ENCODE data around the gene CELSR3. TPM values are rescaled to one million over a fixed set of nuclear protein-coding genes. Genes with fewer than 3 reads are reported as not detected.

Gene CELSR3
- total and polyA plus RNA-seq, 2 of the 4 experiments (the other 2 are of a cell fraction) = 0.18 to 0.63 TPM

DNA sequence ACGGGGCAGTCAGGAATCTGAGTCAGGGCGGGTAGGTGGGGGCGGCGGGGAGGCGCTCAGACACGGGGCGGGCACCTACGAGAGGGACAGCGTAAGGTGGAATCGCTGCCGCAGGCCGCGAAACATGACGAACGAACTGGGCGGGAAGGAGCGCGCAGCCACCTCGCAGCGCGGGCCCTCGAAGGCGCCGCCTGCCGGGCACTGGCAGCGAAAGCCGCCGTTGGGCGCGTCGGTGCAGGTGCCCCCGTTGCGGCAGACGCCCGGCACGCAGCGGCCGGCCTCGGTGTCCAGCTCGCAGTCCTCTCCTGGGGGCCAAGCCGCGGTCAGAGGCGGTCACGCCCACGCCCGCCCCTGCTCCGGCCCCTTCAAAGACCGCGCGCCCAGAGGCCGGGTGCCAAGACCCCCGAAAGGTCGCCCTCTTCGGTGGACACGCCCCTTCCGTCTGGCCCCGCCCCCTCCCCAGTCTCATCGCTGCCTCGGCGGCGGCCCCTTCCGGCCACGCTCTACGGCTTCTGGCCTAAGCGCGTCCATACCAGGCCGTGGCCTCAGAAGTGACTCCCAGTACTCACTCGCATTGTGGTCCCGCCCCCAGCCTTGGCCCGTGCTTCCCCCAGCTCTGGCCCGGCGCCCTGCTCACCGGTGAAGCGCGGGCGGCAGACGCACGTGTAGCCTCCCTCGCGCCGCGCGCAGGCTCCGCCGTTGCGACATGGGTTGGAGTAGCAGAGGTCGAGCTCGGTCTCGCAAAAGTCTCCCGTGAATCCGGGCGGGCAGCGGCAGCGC, 6.4 kb downstream of the CELSR3 start (continued):
- TF ChIP-seq RFX5 (IDR thresholded peaks at IDR 0.05; ENCODE audit: low read depth, low read length) (no peak), CEBPB (IDR thresholded peaks at IDR 0.05; ENCODE audit: low read depth, low read length) (peak; percentile 68), FOS (IDR thresholded peaks at IDR 0.05; ENCODE audit: low read depth, low read length) (no peak)

DNA sequence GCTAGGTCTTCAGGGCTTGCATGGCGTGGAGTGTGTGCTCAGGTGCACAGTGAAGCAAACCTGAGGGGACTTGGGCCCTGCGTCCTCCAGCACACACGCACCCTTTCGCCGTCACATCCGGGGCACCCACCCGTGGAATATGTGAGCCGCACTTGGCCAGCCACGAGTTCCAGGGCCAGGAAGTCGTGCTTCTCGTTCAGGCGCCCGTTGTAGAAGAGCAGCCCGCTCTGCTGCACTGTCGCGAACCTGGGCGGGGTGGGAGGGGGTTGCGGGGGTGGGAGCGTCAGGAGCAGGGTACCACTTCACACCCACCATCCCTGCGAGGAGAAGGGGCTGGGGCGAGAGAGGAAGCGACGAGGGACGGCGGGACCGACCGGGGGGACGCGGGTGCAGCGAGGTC, 7.1 kb downstream of the CELSR3 start:
- Histone ChIP-seq H3K27me3 (ENCODE audit: control insufficient read depth, insufficient read depth, low read length) (no peaks in the 10 kb centered on the region; the same call in 1 of the 2 replicates), H3K4me3 (ENCODE audit: insufficient read depth, low read depth, low read length) (no peak overlapping the region), H3K79me1 (ENCODE audit: low read depth in 1 of 2, low read length in 2 of 2) (no peaks in the 10 kb centered on the region), H3K4ac (ENCODE audit: low read depth, low read length) (no peak overlapping the region), H2AK5ac (ENCODE audit: low read depth, low read length) (no peak overlapping the region; the same call in 1 of the 2 replicates), H4K91ac (ENCODE audit: insufficient read depth, low read depth, low read length) (no peak overlapping the region), H2BK120ac (ENCODE audit: low read depth, low read length) (no peak overlapping the region), H3K23ac (ENCODE audit: low read depth, low read length) (no peak overlapping the region), H3K9me1 (ENCODE audit: insufficient read depth, low read length) (no peaks in the 10 kb centered on the region), H3K27ac (ENCODE audit: insufficient read depth, low read length) (no peak overlapping the region), H4K20me1 (ENCODE audit: insufficient read depth, low read length) (no peaks in the 10 kb centered on the region), H4K8ac (ENCODE audit: low read depth in 2 of 2, low read length in 2 of 2) (no peak overlapping the region), H2AFZ (replicated peaks; ENCODE audit: low read length, poor library complexity) (peak overlapping the region; percentile 97), H2BK5ac (ENCODE audit: low read depth, low read length, poor library complexity, severe bottlenecking) (no peak overlapping the region), H4K5ac (ENCODE audit: low read depth, low read length) (no peak overlapping the region), H2BK20ac (ENCODE audit: low read depth, low read length) (no peak overlapping the region), H3K14ac (replicated peaks; ENCODE audit: low read depth, low read length) (no peak overlapping the region), H3K18ac (ENCODE audit: low read depth, low read length) (no peak overlapping the region), H3K56ac (ENCODE audit: extremely low read depth, insufficient read depth, low read length) (no peak overlapping the region), H3K9ac (ENCODE audit: low read depth, low read length) (no peak overlapping the region; the same call in 1 of the 2 replicates), H3K4me1 (ENCODE audit: control insufficient read depth, insufficient read depth, low read length) (peaks cover 3% of the 10 kb centered on the region; the same call in 1 of the 2 replicates), H3K4me2 (ENCODE audit: low read depth, low read length) (peak overlapping the region; percentile 49; the same call in 1 of the 2 replicates), H3K9me3 (ENCODE audit: control insufficient read depth, insufficient read depth, low read length) (no peaks in the 10 kb centered on the region), H2AK9ac (replicated peaks; ENCODE audit: low read depth, low read length, poor library complexity) (no peak overlapping the region), H3K36me3 (ENCODE audit: control insufficient read depth, insufficient read depth, low read length) (no peaks in the 10 kb centered on the region), H2BK15ac (ENCODE audit: low read depth, low read length) (no peak overlapping the region)
- dilution Hi-C loops (cut with HindIII; ENCODE audit: low sequenced_read_pairs, unreplicated experiment) = no loop called here
- TF ChIP-seq BHLHE40 (IDR thresholded peaks at IDR 0.05; ENCODE audit: low read depth, low read length) (no peak), SMC3 (IDR thresholded peaks at IDR 0.05; ENCODE audit: low read depth, low read length) (no peak), MAFK (IDR thresholded peaks at IDR 0.05; ENCODE audit: low read depth, low read length) (no peak), RFX5 (IDR thresholded peaks at IDR 0.05; ENCODE audit: low read depth, low read length) (no peak), FOS (IDR thresholded peaks at IDR 0.05; ENCODE audit: low read depth, low read length) (no peak)
- TF ChIP-seq, protein P1, sequence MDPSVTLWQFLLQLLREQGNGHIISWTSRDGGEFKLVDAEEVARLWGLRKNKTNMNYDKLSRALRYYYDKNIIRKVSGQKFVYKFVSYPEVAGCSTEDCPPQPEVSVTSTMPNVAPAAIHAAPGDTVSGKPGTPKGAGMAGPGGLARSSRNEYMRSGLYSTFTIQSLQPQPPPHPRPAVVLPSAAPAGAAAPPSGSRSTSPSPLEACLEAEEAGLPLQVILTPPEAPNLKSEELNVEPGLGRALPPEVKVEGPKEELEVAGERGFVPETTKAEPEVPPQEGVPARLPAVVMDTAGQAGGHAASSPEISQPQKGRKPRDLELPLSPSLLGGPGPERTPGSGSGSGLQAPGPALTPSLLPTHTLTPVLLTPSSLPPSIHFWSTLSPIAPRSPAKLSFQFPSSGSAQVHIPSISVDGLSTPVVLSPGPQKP (IDR thresholded peaks at IDR 0.05; ENCODE audit: borderline replicate concordance, low read depth, low read length) = no peak
- whole genome bisulfite sequencing, 2 experiments (ENCODE audit: extremely low coverage in 2 of 2, insufficient read length in 1 of 2) = 83% methylated on average over 1 of the region's 30 CpGs; no CpG with 5 or more reads in 1 of the 2 experiments
- no TSS peak for BruUV-seq (replicated peaks)
- DNase-seq (no peak), ATAC-seq (ENCODE audit: low read depth) (no peak)
- in situ Hi-C loops (cut with MboI; ENCODE audit: low sequenced_read_pairs) = no loop called here
- intact Hi-C loops (cut with micrococcal nuclease) = loop anchor here (2.0 kb wide), 1 partner anchor 43 kb away; no protein-coding TSS in a partner anchor
- ChIA-PET POLR2A (ENCODE audit: unreplicated experiment) (no interaction called here), CTCF (no interaction called here)
